HepG2 (cell line): ENCODE measurements around the gene ALG5. TPM values are rescaled to one million over a fixed set of nuclear protein-coding genes. Genes with fewer than 3 reads are reported as not detected.

Experiments
- ATAC-seq: fragments of 200-7000 bp; cut with Tn5 transposase; 3 replicates; pipeline ENCODE4 v1.9.1; 2020; ENCODE audit warnings: mild to moderate bottlenecking, moderate library complexity
- BruUV-seq: library from RNA; stranded (reverse); fragments of 400-500 nt; replicated peaks from 2 replicates; lab custom pipeline; 2021; lab: Mats Ljungman, UMichigan
- CTCF ChIA-PET: fragments of 300-600 bp; formaldehyde crosslinking; extraction: SDS; loops from one replicate; lab custom pipeline; 2021; ENCODE audit warnings: low total read pairs, inconsistent platforms, low intra/inter-chr PET ratio; lab: Yijun Ruan, JAX
- POLR2A ChIA-PET: fragments of 350-600 bp; sonication (Branson Sonifier 250); formaldehyde crosslinking; loops from one replicate; lab custom pipeline; 2020; ENCODE audit warnings: antibody characterized with exemption, inconsistent platforms; lab: Yijun Ruan, JAX
- DNase-seq: peaks from one replicate; pipeline ENCODE4 v3.0.0-alpha.2; 2015; ENCODE audit warnings: low spot score
- FAIRE-seq: peaks from 3 replicates; lab custom pipeline; 2011; peaks lifted over from hg19 to GRCh38; lab: Jason Lieb, UNC
- H2AFZ ChIP-seq: one replicate; pipeline ENCODE4 v1.6.1; 2011; ENCODE audit warnings: low read length, inconsistent platforms
- H3K27ac ChIP-seq: fragments of 300-600 bp; 3 replicates; pipeline ENCODE4 v1.8.0; 2011; ENCODE audit warnings: mixed run types, mild to moderate bottlenecking, mixed read lengths, low read length, inconsistent platforms; ENCODE audit not compliant: insufficient read depth; ENCODE audit errors: extremely low read length
- H3K27me3 ChIP-seq, 2 experiments: fragments of 200-600 bp in 1 of 2; 2 replicates in 1 of 2; 3 replicates in 1 of 2; pipeline versions ENCODE4 v1.6.0 to v1.8.0; 2011; ENCODE audit warnings: low read length in 2 of 2, mild to moderate bottlenecking in 2 of 2, moderate library complexity in 2 of 2, inconsistent platforms in 1 of 2; ENCODE audit not compliant: insufficient read depth in 2 of 2, control insufficient read depth in 1 of 2
- H3K36me3 ChIP-seq, 2 experiments: fragments of 200-600 bp in 1 of 2; replicated peaks in 1 of 2; 2 replicates in 1 of 2; 3 replicates in 1 of 2; pipeline versions ENCODE4 v1.5.1 to v1.8.0; 2011; ENCODE audit warnings: low read length in 2 of 2, inconsistent platforms in 1 of 2; ENCODE audit not compliant: insufficient read depth in 2 of 2, control insufficient read depth in 1 of 2
- H3K4me1 ChIP-seq: 2 replicates; pipeline ENCODE4 v1.5.1; 2012; ENCODE audit warnings: low read length, inconsistent platforms; ENCODE audit not compliant: insufficient read depth
- H3K4me2 ChIP-seq: 2 replicates; pipeline ENCODE4 v1.6.0; 2011; ENCODE audit warnings: low read depth, low read length, inconsistent platforms
- H3K4me3 ChIP-seq, 3 experiments: fragments of 200-600 bp in 1 of 3; sonication (generic), shearing (Covaris generic) in 1 of 3; replicated peaks in 1 of 3; 2 replicates each; pipeline ENCODE4 v1.5.1; 2011 to 2016; ENCODE audit warnings: low read length in 3 of 3, inconsistent platforms in 2 of 3, low read depth in 2 of 3, mild to moderate bottlenecking in 2 of 3, control low read depth in 1 of 3, mixed read lengths in 1 of 3; ENCODE audit not compliant: insufficient read depth in 1 of 3
- H3K79me2 ChIP-seq: one replicate; pipeline ENCODE4 v1.6.1; 2011; ENCODE audit warnings: low read length, inconsistent platforms; ENCODE audit not compliant: insufficient read depth
- H3K9ac ChIP-seq: 2 replicates; pipeline ENCODE4 v1.6.0; 2011; ENCODE audit warnings: mild to moderate bottlenecking, low read depth, low read length, inconsistent platforms; ENCODE audit not compliant: insufficient read depth
- H3K9me3 ChIP-seq: 2 replicates; pipeline ENCODE4 v1.5.1; 2012; ENCODE audit warnings: mild to moderate bottlenecking, low read length
- H4K20me1 ChIP-seq: 2 replicates; pipeline ENCODE4 v1.6.0; 2011; ENCODE audit warnings: inconsistent platforms, mild to moderate bottlenecking, low read length, moderate library complexity; ENCODE audit not compliant: insufficient read depth
- AGO1 ChIP-seq: fragments of 200-400 bp; formaldehyde crosslinking; IDR thresholded peaks from 2 replicates; pipeline ENCODE4 v1.6.1; 2017; ENCODE audit warnings: mild to moderate bottlenecking, low read depth, low read length, moderate library complexity; ENCODE audit not compliant: poor library complexity, severe bottlenecking
- ARNTL ChIP-seq: sonication (generic); formaldehyde crosslinking; IDR thresholded peaks from 2 replicates; pipeline ENCODE4 v1.4.0; 2020; ENCODE audit warnings: mild to moderate bottlenecking, missing genetic modification reagents
- CEBPZ ChIP-seq: IDR thresholded peaks from 2 replicates; pipeline ENCODE4 v1.6.1; 2012; ENCODE audit warnings: low read length, improper control_type of control experiment
- MTERF4 ChIP-seq: sonication (generic); formaldehyde crosslinking; IDR thresholded peaks from 2 replicates; pipeline ENCODE4 v1.8.0; 2023; ENCODE audit warnings: mild to moderate bottlenecking, missing genetic modification reagents
- NFIB ChIP-seq: sonication (generic); formaldehyde crosslinking; IDR thresholded peaks from 2 replicates; pipeline ENCODE4 v1.9.0; 2021; ENCODE audit warnings: missing genetic modification reagents, mild to moderate bottlenecking, borderline replicate concordance
- SIX1 ChIP-seq: sonication (generic); formaldehyde crosslinking; IDR thresholded peaks from 2 replicates; pipeline ENCODE4 v1.4.0; 2020; ENCODE audit warnings: missing genetic modification reagents, borderline replicate concordance
- SNAPC2 ChIP-seq: sonication (generic); formaldehyde crosslinking; IDR thresholded peaks from 2 replicates; pipeline ENCODE4 v1.8.1; 2022; ENCODE audit warnings: mild to moderate bottlenecking, missing genetic modification reagents
- TBL1XR1 ChIP-seq: fragments of 150-350 bp; IDR thresholded peaks from 2 replicates; pipeline ENCODE4 v1.6.1; 2014; ENCODE audit warnings: borderline replicate concordance, low read length; ENCODE audit not compliant: partially characterized antibody
- TFDP2 ChIP-seq: sonication (generic); formaldehyde crosslinking; IDR thresholded peaks from 2 replicates; pipeline ENCODE4 v1.4.0; 2020; ENCODE audit warnings: missing genetic modification reagents
- ZNF407 ChIP-seq: sonication (generic); formaldehyde crosslinking; IDR thresholded peaks from one replicate; pipeline ENCODE4 v1.5.1; 2020; ENCODE audit warnings: mild to moderate bottlenecking, missing genetic modification reagents; ENCODE audit errors: not compliant biosample characterization
- ZNF557 ChIP-seq: sonication (generic); formaldehyde crosslinking; IDR thresholded peaks from 2 replicates; pipeline ENCODE4 v1.4.0; 2020; ENCODE audit warnings: missing genetic modification reagents
- in situ Hi-C: cut with HindIII; loops from 2 replicates; pipeline ENCODE4 v1.10.0; 2017; ENCODE audit warnings: low pct_unique_long_range_greater_than_20kb; ENCODE audit not compliant: extremely low pct_ligation_motif_present
- intact Hi-C: fragments of 100-400 bp; cut with micrococcal nuclease; formaldehyde crosslinking; loops from one replicate; pipeline ENCODE4 v1.10.0; 2022; ENCODE audit not compliant: unreplicated experiment
- polyA plus RNA-seq, 8 experiments: library from polyadenylated mRNA; depleted of rRNA in 3 of 8; stranded (reverse) in 7 of 8; unstranded in 1 of 8; fragments of >200 nt; fragmentation: Illumina TruSeq in 4 of 8; extraction: Trizol in 4 of 8; gene quantifications; 2 replicates each; pipeline versions ENCODE4 v1.2.1 to v1.2.3, GENCODE V29; 2011 to 2016; ENCODE audit warnings: low read depth in 4 of 8, missing spikeins in 1 of 8, mixed read lengths in 1 of 8; ENCODE audit not compliant: insufficient read depth in 1 of 8
- total RNA-seq, 5 experiments: library from RNA; depleted of rRNA; stranded (reverse); fragments of >200 nt; fragmentation: Illumina TruSeq; extraction: Trizol; gene quantifications; 2 replicates each; pipeline ENCODE4 v1.2.3, GENCODE V29; 2016; ENCODE audit warnings: low read depth in 1 of 5

Gene ALG5
- total and polyA plus RNA-seq, 2 of the 13 experiments (the other 11 are each of a cell fraction or from before 2014, with no cell fraction given) = 27.8 to 51.1 TPM

GRCh38 chr13:36954542-36954941, 44.6 kb downstream of the ALG5 start:
- Histone ChIP-seq H3K27ac (no peak overlapping the region), H3K36me3 (peaks cover 4 to 15% of the 10 kb centered on the region in 2 experiments; a peak in 4 of 5 replicates), H3K79me2 (no peaks in the 10 kb centered on the region), H2AFZ (no peak overlapping the region), H3K4me2 (no peak overlapping the region), H3K9ac (no peak overlapping the region), H3K4me3 (no peak overlapping the region), H3K9me3 (no peaks in the 10 kb centered on the region), H4K20me1 (no peaks in the 10 kb centered on the region), H3K27me3 (no peaks in the 10 kb centered on the region), H3K4me1 (peaks cover 5% of the 10 kb centered on the region)
- FAIRE-seq (no peak), DNase-seq (no peak), ATAC-seq (no peak)
- CTCF ChIA-PET = no interaction called here
- in situ Hi-C loops = no loop called here
- POLR2A ChIA-PET = no interaction called here
- intact Hi-C loops = no loop called here
- no TSS peak for BruUV-seq
- TF ChIP-seq CEBPZ = no peak
- TF ChIP-seq AGO1 = no peak
- TF ChIP-seq MTERF4 = no peak
- TF ChIP-seq ARNTL = no peak
- TF ChIP-seq TBL1XR1 = no peak
- TF ChIP-seq NFIB = no peak
- no peak for TF ChIP-seq SIX1 (CRISPR knock-in tag)
- no peak for TF ChIP-seq TFDP2 (CRISPR knock-in tag)
- TF ChIP-seq ZNF557 (CRISPR knock-in tag) = no peak
- TF ChIP-seq ZNF407 = no peak
- TF ChIP-seq SNAPC2 (CRISPR knock-in tag) = no peak
